HepG2 (cell line): ENCODE data around the gene ALPL. TPM values are rescaled to one million over a fixed set of nuclear protein-coding genes. Genes with fewer than 3 reads are reported as not detected.

Source experiments
- DNMT3B ChIP-seq: conservative IDR thresholded peaks from 2 replicates; pipeline ENCODE4 v1.6.1; 2016; ENCODE audit warnings: missing biosample characterization, control low read depth
- HBP1 ChIP-seq: IDR thresholded peaks from 2 replicates; pipeline ENCODE4 v1.6.1; 2016; ENCODE audit warnings: low read depth, control low read depth
- NR2F2 ChIP-seq: IDR thresholded peaks from 2 replicates; pipeline ENCODE4 v1.6.1; 2012; ENCODE audit warnings: low read depth, inconsistent platforms, borderline replicate concordance
- PHB2 ChIP-seq: fragments of 450-650 bp; IDR thresholded peaks from 2 replicates; pipeline ENCODE4 v1.6.1; 2018; ENCODE audit not compliant: partially characterized antibody
- ZFP82 ChIP-seq: sonication (generic); formaldehyde crosslinking; IDR thresholded peaks from 2 replicates; pipeline ENCODE4 v1.5.1; 2020; ENCODE audit warnings: mild to moderate bottlenecking, missing genetic modification reagents, borderline replicate concordance
- polyA plus RNA-seq, 8 experiments: library from polyadenylated mRNA; depleted of rRNA in 3 of 8; stranded (reverse) in 7 of 8; unstranded in 1 of 8; fragments of >200 nt; fragmentation: Illumina TruSeq in 4 of 8; extraction: Trizol in 4 of 8; gene quantifications; 2 replicates each; pipeline versions ENCODE4 v1.2.1 to v1.2.3, GENCODE V29; 2011 to 2016; ENCODE audit warnings: low read depth in 4 of 8, missing spikeins in 1 of 8, mixed read lengths in 1 of 8; ENCODE audit not compliant: insufficient read depth in 1 of 8
- total RNA-seq, 5 experiments: library from RNA; depleted of rRNA; stranded (reverse); fragments of >200 nt; fragmentation: Illumina TruSeq; extraction: Trizol; gene quantifications; 2 replicates each; pipeline ENCODE4 v1.2.3, GENCODE V29; 2016; ENCODE audit warnings: low read depth in 1 of 5
- TF ChIP-seq, protein P1 (sequence below): sonication (generic); formaldehyde crosslinking; IDR thresholded peaks from 2 replicates; pipeline ENCODE4 v1.5.0; 2020; ENCODE audit warnings: mild to moderate bottlenecking, missing genetic modification reagents, borderline replicate concordance
- TF ChIP-seq, protein P2 (sequence below): sonication (generic); formaldehyde crosslinking; IDR thresholded peaks from 2 replicates; pipeline ENCODE4 v1.5.0; 2020; ENCODE audit warnings: mild to moderate bottlenecking, missing genetic modification reagents, borderline replicate concordance

ALPL gene
- total and polyA plus RNA-seq, 2 of the 13 experiments (the other 11 are each of a cell fraction or from before 2014, with no cell fraction given), result 0.12 TPM; not detected in 1

- TF ChIP-seq, protein P1, sequence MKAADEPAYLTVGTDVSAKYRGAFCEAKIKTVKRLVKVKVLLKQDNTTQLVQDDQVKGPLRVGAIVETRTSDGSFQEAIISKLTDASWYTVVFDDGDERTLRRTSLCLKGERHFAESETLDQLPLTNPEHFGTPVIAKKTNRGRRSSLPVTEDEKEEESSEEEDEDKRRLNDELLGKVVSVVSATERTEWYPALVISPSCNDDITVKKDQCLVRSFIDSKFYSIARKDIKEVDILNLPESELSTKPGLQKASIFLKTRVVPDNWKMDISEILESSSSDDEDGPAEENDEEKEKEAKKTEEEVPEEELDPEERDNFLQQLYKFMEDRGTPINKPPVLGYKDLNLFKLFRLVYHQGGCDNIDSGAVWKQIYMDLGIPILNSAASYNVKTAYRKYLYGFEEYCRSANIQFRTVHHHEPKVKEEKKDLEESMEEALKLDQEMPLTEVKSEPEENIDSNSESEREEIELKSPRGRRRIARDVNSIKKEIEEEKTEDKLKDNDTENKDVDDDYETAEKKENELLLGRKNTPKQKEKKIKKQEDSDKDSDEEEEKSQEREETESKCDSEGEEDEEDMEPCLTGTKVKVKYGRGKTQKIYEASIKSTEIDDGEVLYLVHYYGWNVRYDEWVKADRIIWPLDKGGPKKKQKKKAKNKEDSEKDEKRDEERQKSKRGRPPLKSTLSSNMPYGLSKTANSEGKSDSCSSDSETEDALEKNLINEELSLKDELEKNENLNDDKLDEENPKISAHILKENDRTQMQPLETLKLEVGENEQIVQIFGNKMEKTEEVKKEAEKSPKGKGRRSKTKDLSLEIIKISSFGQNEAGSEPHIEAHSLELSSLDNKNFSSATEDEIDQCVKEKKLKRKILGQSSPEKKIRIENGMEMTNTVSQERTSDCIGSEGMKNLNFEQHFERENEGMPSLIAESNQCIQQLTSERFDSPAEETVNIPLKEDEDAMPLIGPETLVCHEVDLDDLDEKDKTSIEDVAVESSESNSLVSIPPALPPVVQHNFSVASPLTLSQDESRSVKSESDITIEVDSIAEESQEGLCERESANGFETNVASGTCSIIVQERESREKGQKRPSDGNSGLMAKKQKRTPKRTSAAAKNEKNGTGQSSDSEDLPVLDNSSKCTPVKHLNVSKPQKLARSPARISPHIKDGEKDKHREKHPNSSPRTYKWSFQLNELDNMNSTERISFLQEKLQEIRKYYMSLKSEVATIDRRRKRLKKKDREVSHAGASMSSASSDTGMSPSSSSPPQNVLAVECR (CRISPR knock-in tag), result no peak
- TF ChIP-seq HBP1 (CRISPR knock-in tag) (no peak), NR2F2 (no peak), PHB2 (no peak), DNMT3B (CRISPR knock-in tag) (no peak), ZFP82 (CRISPR knock-in tag) (no peak)
- TF ChIP-seq, protein P2, sequence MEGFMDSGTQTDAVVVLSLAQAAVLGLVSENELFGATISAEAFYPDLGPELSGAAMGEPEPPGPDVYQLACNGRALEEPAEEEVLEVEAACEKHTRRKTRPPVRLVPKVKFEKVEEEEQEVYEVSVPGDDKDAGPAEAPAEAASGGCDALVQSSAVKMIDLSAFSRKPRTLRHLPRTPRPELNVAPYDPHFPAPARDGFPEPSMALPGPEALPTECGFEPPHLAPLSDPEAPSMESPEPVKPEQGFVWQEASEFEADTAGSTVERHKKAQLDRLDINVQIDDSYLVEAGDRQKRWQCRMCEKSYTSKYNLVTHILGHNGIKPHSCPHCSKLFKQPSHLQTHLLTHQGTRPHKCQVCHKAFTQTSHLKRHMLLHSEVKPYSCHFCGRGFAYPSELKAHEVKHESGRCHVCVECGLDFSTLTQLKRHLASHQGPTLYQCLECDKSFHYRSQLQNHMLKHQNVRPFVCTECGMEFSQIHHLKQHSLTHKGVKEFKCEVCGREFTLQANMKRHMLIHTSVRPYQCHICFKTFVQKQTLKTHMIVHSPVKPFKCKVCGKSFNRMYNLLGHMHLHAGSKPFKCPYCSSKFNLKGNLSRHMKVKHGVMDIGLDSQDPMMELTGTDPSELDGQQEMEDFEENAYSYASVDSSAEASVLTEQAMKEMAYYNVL (CRISPR knock-in tag), result no peak
- TF ChIP-seq, all 625 proteins: peak for 0
These were observed 11.9 kb downstream of the ALPL start (continued) for GRCh38 chr1:21520899-21521716.
